Fibroblast of peridontal ligament (primary cell): ENCODE data around the gene COL6A6.
"Not testable (repeated sequence)": the region's sequence is repeated elsewhere in the genome, so short reads cannot be mapped to it uniquely, and the experiment has no call there.

Source experiments
- DNase-seq: peaks from one replicate; pipeline ENCODE4 v3.0.0-alpha.2; 2010; ENCODE audit errors: extremely low read depth

Gene COL6A6

DNA sequence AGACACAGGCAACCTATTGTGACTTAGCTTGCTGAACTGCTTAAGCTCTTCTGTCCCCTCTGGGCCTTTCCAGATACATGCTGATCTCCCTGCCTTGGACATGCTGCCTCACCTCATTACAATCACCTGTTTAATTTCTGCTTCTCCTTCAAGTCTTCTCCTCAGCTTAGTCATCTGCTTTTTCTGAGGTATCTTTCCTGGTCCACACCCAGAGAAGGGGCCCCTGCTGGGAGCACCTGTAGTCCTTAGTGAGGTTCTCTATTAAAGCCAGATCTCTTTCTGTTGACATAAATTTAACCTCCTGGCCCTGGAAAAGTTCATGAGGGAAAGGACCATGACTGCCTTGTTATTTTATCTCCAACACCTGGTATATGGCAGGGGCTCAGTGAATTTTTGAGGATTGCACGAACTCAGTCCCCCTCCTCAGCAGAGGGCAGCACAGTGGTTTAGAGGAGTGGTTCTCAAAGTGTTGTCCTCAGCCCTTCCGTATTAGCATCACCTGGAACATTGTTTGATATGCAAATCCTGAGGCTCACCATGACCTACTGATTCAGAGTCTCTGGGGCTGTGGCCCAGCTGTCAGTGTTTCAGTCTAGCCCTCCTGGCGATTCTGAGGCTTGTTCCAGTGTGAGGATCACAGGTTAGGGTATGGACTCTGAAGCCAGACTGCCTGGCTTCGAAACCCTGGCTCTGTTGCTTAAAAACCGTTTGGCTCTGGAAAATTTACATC, 12.7 kb downstream of the COL6A6 start:
- DNase-seq: no peak

DNA sequence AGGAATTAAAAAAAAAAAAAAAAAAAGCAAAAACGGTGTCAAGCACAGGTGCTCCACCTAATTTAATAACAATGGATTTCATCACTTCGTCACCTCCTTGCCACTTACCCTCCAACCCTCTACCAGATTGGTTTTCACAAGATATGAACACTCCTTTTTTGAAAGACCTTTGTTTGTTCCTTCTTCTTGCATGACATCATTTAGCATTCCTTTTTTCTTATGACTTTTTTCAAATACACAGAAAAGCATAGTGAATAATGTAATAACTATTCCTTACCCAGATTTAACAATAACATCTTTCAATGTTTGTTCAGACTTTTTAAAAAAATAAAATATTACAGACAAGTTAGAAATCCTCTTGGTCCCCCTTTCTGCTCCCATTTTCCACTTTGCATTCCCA, 16.3 kb downstream of the COL6A6 start:
- DNase-seq: no peak

DNA sequence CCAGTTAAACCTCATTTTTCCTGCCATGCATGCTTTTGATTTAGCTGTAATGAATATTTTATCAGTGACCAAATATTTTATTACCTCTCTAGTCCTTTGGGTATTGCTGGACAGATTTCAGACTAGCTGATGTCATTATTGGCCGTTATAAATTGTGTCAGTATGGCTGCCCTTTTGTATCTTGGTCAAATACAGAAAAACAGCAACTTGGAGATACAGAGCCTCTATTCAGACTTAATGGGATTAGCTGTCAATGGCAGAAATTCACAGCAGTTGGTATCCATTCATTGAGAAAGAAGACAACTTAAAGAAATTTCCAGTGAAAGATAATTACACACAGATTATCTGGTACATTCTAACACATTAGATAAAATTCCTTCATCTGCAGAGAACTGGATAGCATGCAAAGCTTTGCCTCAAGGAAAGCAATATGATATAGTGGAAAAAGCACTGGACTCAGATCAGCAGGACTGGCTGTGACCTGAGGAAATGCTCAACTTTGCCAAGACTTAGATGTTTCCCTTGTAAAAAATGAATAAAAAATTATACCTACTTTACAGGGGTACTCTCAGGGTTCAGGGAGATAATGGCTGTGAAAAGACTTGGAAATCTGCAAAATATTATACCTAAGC, 20.8 kb downstream of the COL6A6 start:
- no peak for DNase-seq

DNA sequence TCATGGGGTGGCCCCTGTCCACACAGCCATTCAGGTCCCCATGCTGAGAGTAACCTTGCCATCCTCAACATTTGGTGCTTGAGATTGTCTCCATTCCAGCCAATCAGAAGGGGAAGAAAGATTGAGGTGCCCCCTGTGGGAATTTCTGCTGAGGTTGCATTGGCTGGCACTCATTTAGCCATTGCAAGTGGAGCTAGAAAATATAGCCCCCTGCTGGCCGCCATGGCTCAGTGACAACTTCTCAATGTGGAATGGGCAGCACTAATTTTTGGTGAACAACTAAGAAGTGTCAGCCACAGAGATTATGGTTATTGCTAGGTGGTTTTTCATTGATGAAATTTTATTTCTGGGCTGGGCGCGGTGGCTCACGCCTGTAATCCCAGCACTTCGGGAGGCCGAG, 22.0 kb downstream of the COL6A6 start:
- DNase-seq: peak; percentile 25

DNA sequence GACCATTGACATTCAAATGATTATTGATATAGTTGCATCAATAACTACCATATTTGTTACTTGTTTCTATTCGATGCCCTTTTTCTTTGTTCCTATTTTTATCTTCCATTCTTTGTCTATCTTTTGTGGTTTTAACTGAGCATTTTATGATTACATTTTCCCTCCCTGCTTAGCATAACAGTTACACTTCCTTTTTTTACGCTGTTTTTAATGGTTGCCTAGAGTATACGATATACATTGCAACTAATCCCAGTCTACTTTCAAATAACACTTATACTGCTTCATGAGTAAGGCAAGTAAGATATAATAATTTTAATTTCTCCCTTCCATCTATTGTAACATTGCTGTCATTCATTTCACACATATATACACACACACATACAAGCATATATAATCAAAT, 26.3 kb downstream of the COL6A6 start:
- DNase-seq: no peak

DNA sequence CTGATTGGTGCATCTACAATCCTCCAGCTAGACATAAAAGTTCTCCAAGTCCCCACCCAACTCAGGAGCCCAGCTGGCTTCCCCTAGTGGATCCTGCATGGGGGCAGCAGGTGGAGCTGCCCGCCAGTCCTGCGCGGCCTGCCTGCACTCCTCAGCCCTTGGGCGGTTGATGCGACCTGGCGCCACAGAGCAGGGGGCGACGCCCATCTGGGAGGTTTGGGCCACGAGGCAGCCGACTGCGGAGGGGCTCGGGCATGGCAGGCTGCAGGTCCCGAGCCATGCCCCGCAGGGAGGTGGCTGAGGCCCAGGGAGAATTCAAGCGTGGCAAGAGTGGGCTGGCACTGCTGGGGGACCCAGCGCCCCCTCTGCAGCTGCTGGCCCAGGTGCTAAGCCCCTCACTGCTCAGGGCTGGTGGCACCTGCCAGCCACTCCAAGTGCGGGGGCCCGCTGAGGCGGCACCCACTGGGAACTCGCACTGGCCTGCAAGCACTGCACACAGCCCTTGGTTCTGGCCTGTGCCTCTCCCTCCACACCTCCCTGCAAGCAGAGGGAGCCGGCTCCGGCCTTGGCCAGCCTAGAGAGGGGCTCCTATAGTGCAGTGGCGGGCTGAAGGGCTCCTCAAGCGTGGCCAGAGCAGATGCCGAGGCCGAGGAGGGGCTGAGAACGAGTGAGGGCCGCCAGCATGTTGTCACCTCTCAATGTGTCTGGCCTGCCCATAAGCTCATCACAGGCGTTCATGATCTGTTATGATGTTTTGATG, 30.1 kb downstream of the COL6A6 start:
- no peak for DNase-seq

DNA sequence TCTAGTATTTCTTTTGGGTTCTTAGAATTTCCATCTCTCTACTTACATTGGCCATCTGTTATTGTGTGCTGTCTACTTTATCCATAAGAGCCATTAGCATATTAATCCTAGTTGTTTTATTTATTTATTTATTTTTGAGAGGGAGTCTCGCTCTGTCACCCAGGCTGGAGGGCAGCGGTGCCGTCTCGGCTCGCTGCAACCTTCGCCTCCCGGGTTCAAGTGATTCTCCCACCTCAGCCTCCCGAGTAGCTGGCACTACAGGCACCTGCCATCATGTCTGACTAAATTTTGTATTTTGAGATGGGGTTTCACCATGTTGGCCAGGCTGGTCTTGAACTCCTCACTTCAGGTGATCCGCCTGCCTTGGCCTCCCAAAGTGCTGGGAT, 30.7 kb downstream of the COL6A6 start:
- not testable (repeated sequence) for DNase-seq

DNA sequence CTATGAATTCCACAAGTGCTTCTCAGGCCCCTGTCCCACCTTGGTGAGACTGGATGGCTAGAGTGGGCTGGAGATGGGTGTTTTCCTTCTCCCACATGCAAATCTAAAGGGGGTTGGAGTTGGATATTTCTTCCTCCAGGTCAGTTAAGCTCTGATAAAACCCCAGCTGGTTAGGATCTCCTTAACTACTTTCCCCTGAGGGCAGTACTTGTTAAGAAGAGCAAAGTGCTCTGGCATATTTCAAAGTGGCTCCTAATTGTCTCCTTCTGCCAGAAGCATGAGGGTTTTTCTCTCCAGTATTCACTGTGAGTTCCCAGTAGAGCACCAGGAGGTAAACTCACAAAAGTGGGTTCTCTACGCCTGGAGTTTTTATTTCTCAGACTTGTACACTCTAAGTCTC, 31.4 kb downstream of the COL6A6 start:
- no peak for DNase-seq

DNA sequence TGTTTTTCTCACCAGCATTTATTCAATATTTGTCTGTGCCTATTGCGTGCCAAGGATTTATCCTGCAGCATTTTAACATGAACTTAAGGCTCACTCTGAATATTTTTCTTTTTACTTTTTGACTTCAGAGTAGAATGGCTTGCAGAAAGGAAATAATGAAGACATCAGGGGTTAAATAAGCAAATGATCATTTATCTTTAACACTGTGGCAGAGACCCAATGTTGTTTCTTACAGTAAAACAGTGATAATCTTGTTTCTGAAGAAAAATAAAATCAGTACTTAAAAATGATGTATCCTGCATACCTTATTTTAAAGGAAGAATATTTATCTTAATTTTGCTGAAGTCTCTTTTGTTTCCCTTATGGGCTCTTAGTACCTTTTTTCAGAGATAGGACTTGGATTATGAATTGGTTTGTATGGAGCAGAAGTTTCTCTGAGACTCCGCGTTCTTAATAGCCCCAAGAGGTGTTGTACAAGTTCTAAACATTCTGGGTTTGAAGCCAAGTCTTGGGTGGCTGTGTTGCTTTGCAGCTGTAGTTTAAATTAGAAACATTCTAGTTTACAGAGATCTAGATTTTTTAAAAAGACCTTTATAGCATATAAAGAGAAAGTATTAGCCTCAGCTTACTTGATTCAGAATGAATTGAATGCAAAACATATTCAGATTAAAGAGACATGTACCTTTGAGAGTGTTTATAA, 40.5 kb downstream of the COL6A6 start:
- no peak for DNase-seq

DNA sequence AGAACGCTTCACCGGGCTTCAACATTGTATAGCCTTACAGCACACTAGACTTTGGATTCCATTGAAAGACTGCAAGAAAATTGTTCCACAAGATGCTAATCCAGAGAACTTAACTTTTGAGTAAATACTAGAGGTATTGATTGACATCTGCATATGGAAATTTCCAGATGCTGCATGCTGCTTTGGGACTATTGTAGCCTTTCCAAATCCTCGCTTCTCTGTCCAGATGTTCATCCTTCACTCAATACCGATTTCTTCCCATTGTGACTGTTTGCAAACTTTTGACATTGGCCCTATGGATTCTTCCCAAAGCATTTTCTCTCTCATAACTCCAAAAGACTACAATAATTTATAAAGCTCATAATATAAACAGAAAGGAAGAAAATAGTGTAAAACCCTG, 41.4 kb downstream of the COL6A6 start:
- no peak for DNase-seq

DNA sequence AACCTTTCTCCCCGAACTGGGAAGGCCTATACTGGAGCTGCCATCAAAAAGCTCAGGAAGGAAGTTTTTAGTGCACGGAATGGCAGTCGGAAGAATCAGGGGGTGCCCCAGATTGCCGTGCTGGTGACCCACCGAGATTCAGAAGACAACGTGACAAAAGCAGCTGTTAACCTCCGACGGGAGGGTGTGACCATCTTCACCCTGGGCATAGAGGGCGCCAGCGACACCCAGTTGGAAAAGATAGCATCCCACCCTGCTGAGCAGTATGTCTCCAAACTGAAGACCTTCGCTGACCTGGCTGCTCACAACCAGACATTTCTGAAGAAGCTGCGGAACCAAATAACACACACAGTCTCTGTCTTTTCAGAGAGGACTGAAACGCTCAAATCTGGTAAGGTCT, 48.2 kb downstream of the COL6A6 start:
- no peak for DNase-seq
